Stimulated activated CD4-positive, alpha-beta T cell treated with anti-CD3 and anti-CD28 coated beads, Interleukin-1b, Interleukin-23, amount 100 ng/mL, for 4 hours (primary cell): ENCODE data around the gene TENM3.

Experiments used
- DNase-seq, 2 donors: peaks; one replicate each; pipeline ENCODE4 v3.0.0-alpha.2; 2020; ENCODE audit warnings: low read depth in 2 of 2

Gene TENM3

DNA sequence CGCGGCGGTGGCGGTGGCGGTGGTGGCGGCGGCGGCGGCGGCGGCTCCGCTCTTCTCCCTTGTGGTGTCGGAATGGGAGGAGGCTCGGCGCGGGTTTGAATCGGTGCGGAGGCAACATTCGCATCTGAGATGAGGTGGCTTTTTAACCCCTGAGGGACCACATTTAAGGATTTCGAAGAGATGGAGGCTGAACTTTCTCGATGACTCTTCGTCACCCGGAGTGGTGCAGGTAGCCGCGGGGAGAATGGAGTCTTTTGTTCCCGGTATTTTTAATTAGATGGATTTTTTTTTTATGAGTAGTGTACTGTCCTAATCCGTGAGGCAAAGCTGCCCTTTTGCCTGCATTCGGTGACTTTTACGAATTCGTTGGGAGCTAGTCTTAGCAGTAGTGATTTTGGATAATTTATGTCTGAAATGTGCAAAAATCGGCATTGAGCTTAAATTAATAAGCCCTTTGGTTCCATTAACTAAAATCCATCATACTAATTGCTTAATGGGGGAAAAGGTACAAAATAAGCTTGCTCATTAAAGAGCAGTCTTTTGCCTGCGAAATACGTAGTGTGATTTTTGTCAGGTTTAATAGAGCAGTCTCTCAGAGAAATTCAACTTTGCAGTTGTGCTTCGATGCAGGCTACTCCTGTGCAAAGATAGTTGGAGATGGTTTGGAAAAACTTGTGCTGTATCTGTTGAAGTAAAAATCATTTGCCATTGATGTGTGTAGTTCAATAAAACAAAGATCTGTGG is 206.2 kb downstream of the TENM3 start:
- DNase-seq = no peak

DNA sequence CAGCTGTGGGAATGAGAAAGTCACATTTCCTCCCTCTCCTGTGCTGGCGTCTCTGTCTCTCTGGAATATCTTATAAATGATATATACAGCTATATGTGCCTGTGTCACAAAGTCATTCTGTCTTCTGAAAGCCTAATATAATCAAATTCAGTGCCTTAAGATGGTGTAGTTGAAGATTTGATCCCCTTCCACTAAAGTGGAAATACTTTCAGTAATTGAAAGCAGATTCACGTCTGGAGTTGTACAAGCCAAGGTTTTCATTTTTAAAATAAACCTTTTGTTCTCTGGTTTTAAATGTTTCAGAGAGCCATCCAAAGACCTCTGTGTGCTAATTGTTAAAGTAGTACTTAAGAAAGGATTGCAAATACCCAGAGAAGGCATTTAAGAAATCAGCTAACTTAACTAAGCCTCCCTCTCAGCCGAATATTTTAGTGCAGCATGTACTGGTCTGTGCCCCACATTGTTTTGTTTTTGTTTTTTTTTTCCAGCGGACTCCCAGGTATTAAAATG is 206.8 kb downstream of the TENM3 start:
- DNase-seq = no peak

DNA sequence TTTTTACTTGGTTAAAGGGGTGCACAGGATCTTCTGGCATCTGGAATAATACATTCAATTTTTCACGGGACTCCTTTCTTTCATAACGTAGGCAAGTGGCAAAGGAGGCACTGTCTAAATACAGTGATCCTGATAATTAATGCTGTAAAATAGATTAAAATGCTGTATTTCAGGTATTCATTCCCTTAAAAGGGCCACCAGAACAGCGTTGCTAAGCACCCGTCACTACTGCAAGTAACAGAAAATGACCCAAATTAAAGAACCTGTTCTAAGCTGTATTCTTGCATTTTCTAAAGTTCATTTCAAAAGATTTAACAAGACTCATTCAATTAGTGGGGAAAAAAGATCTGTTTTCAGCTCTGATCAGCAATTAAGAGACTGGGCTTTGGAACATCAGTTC is 208.2 kb downstream of the TENM3 start:
- DNase-seq = no peak

DNA sequence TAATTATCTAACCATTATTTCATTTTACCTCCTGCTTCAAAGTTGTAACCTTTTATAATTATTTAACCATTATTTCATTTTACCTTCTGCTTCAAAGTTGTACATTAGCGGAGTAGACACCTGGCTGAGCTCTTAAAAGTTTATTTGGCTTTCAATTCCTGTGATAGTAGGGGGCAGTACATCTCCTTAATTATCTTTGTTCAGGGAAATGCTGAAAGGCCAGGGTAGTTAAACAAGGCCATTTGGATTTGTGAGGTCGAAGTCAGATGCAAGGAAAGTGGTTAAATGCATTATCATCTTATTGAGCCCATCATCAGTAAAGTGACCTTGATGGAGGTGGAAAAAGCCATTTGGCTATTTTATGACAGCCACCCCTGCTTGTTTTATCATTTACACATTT is 210.6 kb downstream of the TENM3 start:
- DNase-seq = no peak

DNA sequence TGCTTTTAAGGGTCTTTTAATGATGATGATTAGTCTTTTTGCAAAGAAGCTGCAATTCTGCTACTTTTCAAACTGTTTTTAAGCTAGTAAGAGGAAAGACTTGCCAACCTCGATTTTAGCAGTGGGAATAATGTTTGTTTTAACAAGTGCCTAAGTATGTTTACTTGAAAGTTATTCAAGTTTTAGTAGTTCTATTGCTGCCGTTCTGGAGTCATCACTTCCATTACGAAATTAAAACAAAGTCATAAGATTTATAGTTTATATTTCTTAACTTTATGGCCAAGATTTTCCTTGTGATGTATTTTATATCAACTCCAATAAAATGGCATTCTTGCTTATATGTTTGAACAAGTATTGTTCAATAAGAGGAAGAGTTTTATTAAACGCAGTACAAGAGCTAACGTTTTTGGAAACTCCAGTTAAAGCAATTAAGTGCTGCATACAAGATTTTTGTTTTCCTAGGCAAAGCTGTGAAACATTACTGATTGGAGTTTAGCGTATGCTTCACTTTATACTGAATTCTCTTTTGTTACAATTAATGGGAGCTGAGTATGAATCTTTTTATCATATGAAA is 211.3 kb downstream of the TENM3 start:
- DNase-seq = no peak

DNA sequence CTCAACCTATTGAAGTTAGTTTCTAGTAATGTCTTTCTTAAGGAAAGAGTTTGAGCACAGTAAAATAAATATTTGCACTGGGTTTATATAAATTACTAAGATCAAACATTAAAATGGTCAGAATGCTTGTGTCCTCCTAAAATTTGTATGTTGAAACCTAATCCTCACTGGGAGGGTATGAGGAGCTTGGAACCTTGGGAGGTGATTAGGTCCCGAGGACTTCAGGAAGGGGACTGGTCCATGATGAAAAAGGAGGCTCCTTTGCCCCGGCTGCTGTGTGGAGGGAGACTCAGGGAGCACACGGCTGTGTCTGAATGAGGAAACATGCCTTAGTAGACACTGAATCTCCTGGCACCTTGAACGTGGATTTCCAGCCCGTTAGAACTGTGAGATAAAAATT is 221.9 kb downstream of the TENM3 start:
- DNase-seq = no peak

DNA sequence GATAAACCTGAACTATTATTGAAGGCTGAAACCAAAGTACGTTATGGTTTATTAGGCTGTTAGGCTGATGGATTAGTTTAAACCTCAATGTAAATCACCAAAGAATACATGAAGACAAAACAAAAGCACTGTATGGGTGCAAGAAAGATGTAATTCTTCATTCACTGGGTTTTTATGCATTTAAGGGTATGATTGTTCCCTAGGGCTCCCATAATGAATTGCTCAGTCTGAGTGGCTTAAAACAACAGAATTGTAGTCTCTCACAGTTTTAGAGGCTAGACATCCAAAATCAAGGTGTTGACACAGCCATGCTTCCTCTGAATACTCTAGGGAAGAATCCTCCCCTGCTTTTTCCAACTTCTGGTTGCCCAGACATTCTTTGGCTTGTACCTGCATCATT is 222.8 kb downstream of the TENM3 start:
- no peak for DNase-seq

DNA sequence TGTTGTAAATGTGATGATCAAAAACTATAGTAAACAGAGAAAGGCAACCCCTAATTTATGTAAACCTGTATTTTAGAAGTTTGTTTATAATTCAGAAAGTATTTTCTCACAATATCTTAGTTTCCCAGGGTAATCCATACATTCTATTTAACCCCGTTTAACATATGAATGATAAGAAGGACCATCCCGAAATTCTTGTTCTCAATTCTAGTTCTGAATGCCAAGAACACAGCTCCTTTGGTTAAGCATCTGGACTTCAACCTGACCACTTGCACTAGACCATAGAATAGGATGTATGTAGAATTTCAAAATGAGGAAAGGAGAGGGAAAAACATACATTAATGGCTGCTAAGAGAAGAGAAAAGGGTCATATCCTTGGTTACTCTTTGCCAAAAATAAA is 227.0 kb downstream of the TENM3 start:
- no peak for DNase-seq

DNA sequence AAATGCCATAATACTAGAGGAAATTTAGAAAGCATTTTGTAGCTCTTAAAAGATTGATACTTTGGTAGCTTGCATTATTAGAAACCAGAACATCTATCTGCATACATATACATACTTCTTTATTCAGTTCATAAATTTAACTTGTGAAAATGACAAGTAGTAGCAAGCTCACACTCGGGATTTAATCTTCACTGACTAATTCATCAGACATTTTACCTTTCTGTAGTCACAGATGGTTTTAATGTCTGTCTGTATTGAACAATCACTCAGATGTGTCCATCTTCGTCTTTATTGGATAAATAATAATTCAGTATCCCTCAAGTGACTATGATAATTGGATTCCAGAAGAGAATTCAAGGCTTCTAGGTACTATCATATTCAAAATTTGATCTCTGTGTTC is 232.3 kb downstream of the TENM3 start:
- DNase-seq = no peak

DNA sequence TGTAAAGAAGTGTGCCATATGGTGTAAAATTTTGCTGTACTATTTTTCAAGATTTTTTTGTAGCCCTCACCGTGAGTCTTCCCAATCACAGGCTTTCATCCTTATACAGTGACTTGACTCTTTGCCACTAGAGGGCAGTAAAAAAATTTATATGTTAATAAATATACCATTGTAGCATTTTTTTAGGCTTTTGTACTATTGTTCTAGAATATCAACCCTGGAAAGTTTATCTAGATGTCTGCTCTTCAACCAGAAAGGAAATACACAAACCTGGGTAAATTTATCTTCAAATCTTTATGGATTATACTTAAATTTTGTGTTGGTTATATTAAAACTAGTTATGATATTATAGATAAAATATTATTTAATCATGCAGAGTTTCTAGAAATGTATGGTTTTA is 235.3 kb downstream of the TENM3 start:
- no peak for DNase-seq

DNA sequence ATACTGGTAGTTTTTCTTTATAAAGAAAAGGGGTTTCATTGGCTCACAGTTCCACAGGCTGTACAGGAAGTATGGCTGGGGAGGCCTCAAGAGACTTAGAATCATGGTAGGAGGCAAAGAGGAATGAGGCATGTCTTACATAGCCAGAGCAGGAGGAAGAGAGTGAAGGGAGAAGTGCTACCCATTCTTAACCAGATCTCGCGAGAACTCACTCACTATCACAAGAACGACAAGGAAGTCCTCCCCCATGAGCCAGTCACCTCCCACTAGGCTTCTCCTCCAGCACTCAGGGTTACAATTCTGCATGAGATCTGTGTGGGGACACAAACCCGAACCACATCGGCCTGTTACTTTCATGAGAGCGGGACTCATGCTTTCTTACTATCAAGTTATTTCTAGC is 240.5 kb downstream of the TENM3 start:
- no peak for DNase-seq

DNA sequence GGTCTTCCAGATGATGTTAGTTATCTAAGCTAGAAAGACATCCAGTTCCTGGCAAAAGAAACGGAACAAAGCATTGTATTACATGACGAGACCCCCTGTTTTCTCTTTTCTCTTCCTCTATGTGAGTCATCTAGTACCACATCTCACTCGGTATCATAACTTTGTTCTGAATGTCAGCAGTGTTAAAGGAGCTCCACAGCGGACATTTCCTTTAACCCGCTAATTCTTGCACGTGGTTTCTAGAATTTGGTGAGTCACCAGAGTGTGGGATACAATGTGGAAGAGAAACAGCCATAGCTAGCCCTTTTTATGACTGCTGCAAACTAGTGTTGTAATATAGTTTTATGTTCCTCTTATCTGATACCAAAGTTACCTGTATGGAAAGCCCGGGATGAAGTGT is 243.7 kb downstream of the TENM3 start:
- no peak for DNase-seq

DNA sequence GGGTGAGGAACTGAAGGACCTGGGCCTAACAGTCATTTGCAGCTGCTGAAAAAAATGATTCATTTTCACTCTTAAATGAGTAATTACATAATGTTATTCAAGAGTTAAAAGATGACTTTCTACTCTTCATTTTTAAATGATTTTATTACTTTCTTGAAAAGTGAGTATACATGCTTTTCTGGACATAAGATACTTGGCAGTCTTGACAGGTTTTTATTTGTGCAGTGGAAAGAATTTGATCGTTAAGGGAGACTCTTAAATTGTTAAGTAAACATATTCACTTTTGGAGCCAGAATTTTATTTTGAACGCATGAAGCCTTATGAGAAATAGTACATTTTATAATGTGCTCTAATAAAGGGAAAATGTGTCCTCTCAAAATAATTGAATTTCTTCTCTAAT is 245.7 kb downstream of the TENM3 start:
- no peak for DNase-seq

DNA sequence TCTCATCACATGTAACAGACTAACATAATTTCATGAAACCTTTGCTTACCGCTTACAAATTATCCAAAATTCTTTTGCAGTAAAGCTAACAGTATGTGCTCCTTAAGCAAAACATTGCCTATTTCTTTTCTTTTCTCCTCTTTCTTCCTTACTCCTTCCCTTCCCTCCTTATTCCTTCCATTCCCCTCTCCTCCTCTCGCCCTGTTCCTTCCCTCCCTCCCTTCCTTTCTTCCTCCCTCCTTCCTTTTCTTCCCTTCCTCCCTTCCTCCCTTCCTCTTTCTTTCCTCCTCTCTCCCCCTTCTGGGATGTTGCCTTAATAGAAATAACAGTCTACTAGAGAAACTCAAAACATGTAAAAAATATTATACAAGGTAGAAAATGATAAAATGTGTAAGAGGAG is 246.4 kb downstream of the TENM3 start:
- no peak for DNase-seq

DNA sequence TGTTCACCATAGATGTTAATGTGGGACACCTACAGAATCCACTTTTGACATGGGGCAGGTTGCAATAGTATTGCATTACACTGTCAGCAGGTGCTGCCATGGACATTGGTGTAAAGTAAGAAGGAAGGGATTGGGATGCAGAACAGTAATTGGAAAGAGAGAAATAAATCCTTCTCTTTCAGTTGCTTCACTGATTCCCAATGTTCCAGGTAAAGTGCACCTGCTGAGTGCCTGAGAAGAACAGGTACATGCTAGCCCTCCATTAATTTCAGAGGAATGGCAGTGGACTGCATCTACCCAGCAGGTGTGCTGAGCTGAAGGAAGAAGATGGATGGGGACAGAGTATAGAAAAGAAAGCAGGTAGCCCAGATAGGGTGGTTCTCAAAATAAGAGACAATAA is 248.5 kb downstream of the TENM3 start:
- DNase-seq = no peak

DNA sequence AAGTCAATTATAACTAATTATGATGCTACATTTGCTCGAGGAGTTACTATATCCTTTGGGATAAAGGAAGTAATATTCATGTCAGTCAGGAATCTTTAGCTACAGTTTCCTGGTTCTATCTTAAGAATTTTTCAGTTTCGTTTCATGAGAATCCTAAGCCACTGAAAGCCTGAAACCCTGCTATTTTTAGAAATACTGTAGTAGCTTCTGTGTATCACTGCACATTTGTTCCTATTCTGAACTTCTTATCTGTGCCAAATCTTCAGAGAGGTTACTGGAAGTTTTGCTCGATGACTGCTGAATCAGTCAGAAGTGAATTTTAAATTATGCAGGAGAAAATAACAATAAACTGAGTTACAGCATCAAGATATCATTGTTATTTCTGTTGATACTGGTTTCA is 249.2 kb downstream of the TENM3 start:
- no peak for DNase-seq

DNA sequence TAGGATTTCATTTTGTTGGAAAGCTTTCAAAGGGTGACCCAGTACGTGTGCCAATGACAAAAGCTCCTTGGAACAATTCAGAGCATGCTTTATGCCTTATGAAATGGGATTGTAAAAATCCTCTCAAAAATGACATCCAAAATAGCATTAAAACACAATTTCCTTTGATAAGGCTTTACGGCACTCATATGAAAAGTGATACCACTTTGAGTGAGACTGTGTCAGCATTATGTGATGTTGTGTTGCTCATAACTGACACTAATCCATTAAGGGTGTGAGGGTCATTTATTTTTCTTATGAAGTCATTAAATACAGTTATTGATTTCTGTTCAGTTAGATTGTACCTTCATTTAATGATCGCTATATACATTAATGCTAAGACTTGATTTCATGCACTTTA is 250.2 kb downstream of the TENM3 start:
- no peak for DNase-seq

DNA sequence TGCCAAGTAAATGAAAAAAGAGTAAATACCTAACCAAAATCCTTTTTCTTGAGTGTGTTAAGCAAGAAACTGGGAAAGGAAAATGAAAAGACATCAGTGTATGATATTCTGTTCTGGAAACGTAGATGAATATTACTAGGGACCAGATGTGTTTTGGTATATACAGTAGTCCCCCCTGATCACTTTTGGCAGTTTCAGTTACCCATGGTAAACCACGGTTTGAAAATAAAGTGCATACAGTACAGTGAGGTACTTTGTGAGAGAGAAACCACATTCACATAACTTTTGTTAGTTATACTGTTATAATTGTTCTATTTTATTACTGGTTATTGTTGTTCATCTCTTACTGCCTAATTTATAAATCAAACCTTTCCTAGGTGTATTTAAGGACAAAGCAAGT is 250.9 kb downstream of the TENM3 start:
- DNase-seq = no peak

DNA sequence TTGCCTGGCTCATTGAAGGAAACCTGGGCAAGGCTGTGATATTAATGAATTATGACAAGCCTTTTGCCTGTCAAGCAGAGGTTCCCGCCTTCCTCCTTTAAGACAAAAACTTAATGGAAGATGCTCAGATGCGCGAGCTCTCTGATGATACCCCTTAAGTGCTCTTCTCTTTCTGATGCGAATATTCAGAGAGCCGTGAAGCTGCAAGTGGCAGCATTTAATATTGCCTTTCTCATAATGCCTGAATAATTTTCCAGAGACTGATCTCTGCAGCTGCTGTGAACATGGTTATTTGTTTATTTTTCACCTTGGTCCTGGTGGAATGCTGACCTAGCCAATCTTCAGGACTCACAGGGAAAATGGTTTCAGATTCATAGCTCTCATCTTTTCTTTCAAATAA is 251.8 kb downstream of the TENM3 start:
- DNase-seq = no peak

DNA sequence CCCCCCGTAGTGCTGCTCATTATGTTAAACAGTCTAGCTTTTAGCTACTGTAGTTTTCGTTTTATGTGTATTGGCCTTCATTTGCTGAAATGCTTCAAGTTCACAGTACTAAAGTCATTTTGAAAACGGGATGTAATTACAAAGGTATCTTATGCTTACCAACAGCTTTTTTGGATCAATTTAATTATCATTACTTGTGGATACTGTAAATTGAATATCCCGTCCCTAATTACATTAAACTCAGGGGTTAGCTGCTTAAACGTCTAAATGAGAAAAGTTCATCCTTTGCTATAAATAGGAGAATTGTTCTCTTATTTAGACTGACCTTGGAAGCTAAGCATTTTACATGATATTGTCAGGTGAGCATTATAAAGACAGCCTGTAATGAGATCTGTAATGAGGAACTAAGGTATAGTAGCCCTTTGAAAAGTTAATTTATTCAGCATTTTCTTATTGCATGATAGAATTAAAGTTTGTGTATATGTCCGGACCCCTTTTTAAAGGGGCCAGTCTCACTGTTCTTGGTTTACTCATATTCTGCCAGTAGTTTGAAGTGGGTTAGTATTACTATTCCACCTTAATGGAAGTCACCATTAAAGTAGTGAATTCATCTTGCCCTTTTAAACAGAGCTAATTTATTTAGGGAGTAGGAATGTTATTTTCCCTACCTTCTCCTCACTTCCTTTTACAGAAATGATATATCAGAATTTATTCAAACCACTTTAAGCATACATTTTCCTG is 252.6 kb downstream of the TENM3 start:
- DNase-seq = no peak

DNA sequence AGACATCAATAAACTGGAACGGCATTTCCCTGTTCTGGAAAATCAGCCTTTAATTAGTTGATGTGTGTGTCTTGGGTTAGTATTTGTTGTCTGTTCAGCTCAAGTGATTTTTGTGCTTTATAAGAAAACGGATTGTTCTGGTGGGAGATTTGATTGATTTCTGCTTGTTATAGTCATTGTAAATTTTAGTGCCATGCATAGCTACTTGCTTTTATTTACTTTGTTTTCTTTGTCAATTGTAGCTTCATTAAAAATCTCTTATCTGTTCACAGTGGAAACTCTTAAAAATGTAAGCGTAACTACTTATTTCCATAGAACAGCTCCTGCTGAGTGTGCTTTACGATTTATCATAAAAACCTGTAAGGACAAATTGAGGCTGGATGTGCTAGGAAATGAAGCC is 253.2 kb downstream of the TENM3 start:
- no peak for DNase-seq

DNA sequence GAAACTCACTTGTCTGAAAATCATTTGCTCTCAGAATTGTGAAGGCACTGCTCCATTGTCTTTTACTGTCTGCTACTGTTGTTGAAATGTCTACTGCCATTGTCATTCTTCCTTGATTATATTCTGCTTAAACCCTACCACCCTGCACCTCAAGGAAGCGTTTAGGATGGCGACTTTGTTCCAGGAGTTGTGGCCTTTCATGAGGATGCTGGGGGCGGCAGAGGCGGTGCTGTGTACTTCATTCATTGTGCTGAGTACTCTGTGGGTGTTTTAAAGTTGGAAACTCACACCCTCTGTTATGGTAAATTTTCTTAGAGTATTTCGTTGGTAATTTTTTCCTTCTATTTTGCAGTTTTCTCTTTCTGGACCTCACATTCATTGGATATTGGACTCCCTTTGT is 258.9 kb downstream of the TENM3 start:
- DNase-seq = no peak

DNA sequence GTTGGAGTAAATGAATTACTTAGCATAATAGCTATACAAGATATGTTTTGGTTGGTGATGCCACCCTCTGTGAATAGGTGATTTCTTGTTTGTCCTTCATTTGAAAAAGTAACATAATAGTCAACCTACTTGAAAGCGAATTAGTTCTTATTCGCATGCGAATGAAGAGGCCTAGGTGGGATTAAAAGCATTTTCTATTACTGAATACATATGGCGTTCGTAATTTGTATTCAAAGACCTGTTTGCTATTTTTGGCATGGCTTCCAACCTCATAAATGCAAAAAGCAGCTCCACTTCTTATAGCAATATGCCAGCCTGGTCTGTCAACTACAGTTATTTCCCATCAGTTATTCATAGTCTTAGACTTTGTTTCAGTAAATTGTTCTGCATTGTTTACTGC is 261.3 kb downstream of the TENM3 start:
- DNase-seq = no peak
